Measurements from ENCODE around the gene VASH2. TPM values are rescaled to one million over a fixed set of nuclear protein-coding genes. Genes with fewer than 3 reads are reported as not detected.

VASH2 gene
- total RNA-seq, 1 donor from 2014 or later = 0.10 TPM

DNA sequence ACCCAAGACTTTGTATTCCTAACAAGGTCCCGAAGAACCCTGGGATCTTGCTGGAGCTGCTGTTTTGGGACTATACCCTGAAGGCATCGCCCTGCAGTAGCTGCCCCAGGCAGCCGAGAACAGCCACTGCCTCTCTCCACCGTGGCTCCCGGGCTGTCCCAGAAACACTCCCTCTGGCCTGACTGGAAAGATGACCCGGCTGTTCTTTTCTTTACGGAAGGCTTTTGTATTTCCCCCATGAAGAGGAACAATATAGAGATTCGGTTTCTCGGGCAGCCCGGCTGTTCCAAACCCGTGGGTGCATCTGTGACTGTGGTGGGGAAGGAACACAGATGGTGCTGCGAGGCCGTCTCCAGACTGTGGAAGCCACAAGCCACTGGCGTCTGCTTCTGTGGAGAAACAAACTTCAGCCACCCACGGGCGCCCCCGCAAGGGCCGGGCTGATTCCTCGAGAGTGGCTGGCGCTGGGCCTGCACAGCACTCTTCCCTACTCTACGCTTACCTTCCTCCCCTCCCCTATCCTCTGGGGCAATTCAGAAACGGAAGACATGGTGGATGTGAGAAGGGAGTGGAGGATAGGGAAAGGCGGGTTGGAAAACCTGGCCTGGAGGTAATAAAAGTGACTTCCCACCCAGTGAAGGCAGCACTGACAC is 33.7 kb upstream of the VASH2 start:
- no peak for DNase-seq (ENCODE audit: low spot score)
- Mint-ChIP-seq H3K9me3 (no peaks in the 10 kb centered on the region), H3K4me3 (no peak overlapping the region), H3K27ac (no peak overlapping the region), H3K27me3 (ENCODE audit: insufficient read depth) (peaks cover 17% of the 10 kb centered on the region), H3K4me1 (ENCODE audit: low read depth) (peaks cover 6% of the 10 kb centered on the region), H3K36me3 (ENCODE audit: low read depth) (no peaks in the 10 kb centered on the region)
- intact Hi-C loops (cut with micrococcal nuclease) = no loop called here

DNA sequence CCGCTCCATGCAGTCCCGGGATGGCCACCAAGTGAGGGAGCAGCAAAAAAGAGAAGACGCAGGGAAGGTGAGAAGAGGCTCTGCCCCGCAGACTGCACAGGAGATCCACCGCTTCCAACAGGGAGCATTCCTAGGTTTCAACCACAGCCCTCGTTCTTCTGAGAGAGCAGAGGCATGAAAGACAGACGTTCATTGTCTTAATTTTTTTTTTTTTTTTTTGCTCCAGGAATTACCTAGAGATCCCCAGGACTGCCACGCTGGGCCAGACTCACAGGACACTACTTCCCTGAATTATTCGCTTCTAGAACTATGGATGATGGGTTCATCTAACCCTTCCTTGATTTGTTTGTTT is 33.2 kb upstream of the VASH2 start:
- H3K36me3 Mint-ChIP-seq (ENCODE audit: low read depth) = no peaks in the 10 kb centered on the region
- H3K27me3 Mint-ChIP-seq (ENCODE audit: insufficient read depth) = peaks cover 17% of the 10 kb centered on the region
- H3K9me3 Mint-ChIP-seq = no peaks in the 10 kb centered on the region
- peaks cover 6% of the 10 kb centered on the region for H3K4me1 Mint-ChIP-seq (ENCODE audit: low read depth)
- no peak overlapping the region for H3K4me3 Mint-ChIP-seq
- DNase-seq (ENCODE audit: low spot score) = no peak
- intact Hi-C loops (cut with micrococcal nuclease) = no loop called here
- no peak overlapping the region for H3K27ac Mint-ChIP-seq

DNA sequence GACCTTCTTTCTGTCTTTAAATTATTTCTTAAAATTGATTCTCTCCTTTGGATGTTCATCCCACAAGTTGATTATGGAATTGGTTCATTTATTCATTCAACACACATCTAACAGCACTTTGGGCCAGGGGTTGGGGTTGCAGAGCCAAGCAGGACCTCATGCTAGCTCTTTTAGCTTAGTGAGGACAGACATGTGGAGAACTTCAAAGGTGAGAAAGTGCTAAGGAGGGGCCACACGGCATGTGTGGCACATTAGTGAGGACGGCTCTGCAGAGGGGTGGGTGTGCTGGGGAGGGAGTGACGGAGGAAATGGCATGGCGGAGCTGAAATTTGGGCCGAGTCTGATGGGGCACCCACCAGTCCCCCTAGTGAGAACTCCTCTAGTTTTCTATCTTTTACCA is 32.5 kb upstream of the VASH2 start:
- H3K27me3 Mint-ChIP-seq (ENCODE audit: insufficient read depth) = peaks cover 17% of the 10 kb centered on the region
- H3K4me1 Mint-ChIP-seq (ENCODE audit: low read depth) = peaks cover 6% of the 10 kb centered on the region
- no peak overlapping the region for H3K4me3 Mint-ChIP-seq
- DNase-seq (ENCODE audit: low spot score) = no peak
- H3K36me3 Mint-ChIP-seq (ENCODE audit: low read depth) = no peaks in the 10 kb centered on the region
- intact Hi-C loops (cut with micrococcal nuclease) = no loop called here
- no peaks in the 10 kb centered on the region for H3K9me3 Mint-ChIP-seq
- no peak overlapping the region for H3K27ac Mint-ChIP-seq

DNA sequence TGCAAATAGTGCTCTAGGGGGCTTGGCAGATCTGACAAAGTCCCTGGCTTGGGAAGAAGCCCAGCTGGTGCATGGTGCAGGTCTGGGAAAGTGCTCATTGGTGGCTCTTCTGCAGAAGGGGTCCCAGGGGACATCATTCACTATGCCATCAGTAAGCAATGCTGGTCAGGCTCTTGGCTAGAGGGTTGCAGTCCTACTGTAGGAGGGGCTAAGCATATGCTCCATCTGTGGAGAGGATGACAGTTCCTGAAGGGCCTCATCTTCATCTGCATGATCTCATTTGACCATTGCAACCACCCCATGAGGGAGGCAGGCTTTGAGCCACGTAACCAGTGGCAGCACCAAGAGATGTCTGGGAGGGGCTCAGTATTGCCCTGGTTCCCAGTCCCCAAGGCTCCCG is 31.5 kb upstream of the VASH2 start:
- Mint-ChIP-seq H3K4me3 (no peak overlapping the region), H3K4me1 (ENCODE audit: low read depth) (peaks cover 6% of the 10 kb centered on the region), H3K9me3 (no peaks in the 10 kb centered on the region), H3K36me3 (ENCODE audit: low read depth) (no peaks in the 10 kb centered on the region), H3K27ac (no peak overlapping the region), H3K27me3 (ENCODE audit: insufficient read depth) (peaks cover 19% of the 10 kb centered on the region)
- intact Hi-C loops (cut with micrococcal nuclease) = no loop called here
- no peak for DNase-seq (ENCODE audit: low spot score)

DNA sequence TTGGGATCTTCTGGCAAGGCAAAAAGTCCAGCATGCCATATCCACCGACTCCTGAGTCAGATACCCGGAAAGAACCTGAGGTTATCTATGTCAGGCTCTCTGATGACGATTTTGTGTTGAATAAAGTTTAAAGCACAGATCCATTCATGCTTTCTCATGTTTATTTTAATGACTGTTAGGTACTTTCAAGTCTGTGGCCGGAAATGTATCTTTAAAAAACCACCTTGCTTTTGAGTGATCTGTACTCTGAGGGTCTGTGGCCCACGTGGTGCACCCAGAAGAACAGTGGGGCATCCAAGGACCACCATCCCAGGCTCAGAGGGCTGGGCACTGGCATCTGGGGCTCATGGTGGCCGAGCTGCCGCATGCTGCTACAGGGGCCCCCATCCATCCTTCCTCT is 30.1 kb upstream of the VASH2 start:
- Mint-ChIP-seq H3K27ac (no peak overlapping the region), H3K4me1 (ENCODE audit: low read depth) (peaks cover 6% of the 10 kb centered on the region), H3K9me3 (no peaks in the 10 kb centered on the region), H3K36me3 (ENCODE audit: low read depth) (no peaks in the 10 kb centered on the region), H3K4me3 (no peak overlapping the region), H3K27me3 (ENCODE audit: insufficient read depth) (peaks cover 20% of the 10 kb centered on the region)
- intact Hi-C loops (cut with micrococcal nuclease) = loop anchor here (10.0 kb wide), 1 partner anchor 75 kb away; no protein-coding TSS in a partner anchor
- DNase-seq (ENCODE audit: low spot score) = no peak

DNA sequence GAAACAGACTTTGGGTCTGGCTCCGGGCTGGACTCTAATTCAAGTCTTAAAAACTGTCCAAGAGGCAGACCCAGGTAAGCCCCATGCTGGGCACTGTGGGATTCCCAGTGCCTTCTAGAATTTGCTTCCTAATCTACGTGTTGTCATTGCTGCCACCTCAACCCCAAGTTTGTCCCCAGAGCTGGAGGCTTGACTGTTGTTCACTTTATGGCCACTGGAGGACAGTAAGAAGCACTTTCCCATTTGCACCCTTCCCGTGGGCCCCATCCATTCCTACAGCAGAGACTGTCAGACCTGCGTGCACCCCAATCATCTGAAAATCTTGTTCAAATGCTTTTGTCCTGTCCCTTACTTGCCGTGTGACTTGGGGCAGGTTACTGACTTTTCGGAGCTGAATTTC is 29.4 kb upstream of the VASH2 start:
- intact Hi-C loops (cut with micrococcal nuclease) = loop anchor here (10.0 kb wide), 1 partner anchor 74 kb away; no protein-coding TSS in a partner anchor
- Mint-ChIP-seq H3K4me1 (ENCODE audit: low read depth) (peaks cover 6% of the 10 kb centered on the region), H3K9me3 (no peaks in the 10 kb centered on the region), H3K27ac (no peak overlapping the region), H3K36me3 (ENCODE audit: low read depth) (no peaks in the 10 kb centered on the region), H3K4me3 (no peak overlapping the region), H3K27me3 (ENCODE audit: insufficient read depth) (peaks cover 17% of the 10 kb centered on the region)
- DNase-seq (ENCODE audit: low spot score) = no peak

DNA sequence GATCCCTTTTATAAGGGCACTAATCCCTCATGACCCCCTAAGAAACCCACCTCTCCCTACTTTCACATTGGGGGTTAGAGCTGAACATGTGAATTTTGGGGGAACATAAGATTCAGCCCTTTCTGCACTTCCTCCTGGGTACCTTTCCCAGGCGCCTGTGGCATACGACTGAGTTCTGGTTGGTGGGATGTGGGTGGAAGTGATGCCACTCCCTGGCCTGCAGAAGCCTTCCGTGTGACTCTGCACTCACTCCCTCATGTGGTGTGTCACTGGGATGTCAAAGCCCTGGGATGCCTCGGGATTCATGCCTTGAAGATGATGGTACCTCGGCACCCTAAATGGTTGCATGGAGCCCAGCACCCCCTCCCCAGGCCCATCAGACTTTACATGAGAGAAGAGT is 28.3 kb upstream of the VASH2 start:
- Mint-ChIP-seq H3K4me1 (ENCODE audit: low read depth) (peaks cover under 1% of the 10 kb centered on the region), H3K4me3 (no peak overlapping the region), H3K9me3 (no peaks in the 10 kb centered on the region), H3K36me3 (ENCODE audit: low read depth) (no peaks in the 10 kb centered on the region), H3K27me3 (ENCODE audit: insufficient read depth) (peaks cover 13% of the 10 kb centered on the region), H3K27ac (no peak overlapping the region)
- no peak for DNase-seq (ENCODE audit: low spot score)
- intact Hi-C loops (cut with micrococcal nuclease) = loop anchor here (10.0 kb wide), 1 partner anchor 73 kb away; no protein-coding TSS in a partner anchor

DNA sequence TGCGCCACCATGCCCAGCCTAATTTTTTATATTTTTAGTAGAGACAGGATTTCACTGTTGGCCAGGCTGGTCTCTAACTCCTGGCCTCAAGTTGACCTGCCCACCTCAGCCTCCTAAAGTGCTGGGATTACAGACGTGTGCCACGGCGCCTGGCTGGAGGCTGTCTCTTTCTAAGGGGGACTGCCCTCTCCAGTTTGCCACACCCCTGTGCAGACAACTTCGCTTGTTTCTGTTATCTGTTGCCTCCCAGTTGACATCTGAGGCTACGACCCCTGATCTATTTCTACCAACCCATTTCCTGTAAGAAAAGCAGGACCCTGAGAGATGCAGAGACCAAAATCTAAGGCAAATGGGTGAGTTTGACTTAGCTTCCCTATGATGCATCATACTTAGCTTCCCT is 24.0 kb upstream of the VASH2 start:
- Mint-ChIP-seq H3K9me3 (no peaks in the 10 kb centered on the region), H3K27me3 (ENCODE audit: insufficient read depth) (peaks cover 8% of the 10 kb centered on the region), H3K4me3 (no peak overlapping the region), H3K27ac (no peak overlapping the region), H3K36me3 (ENCODE audit: low read depth) (no peaks in the 10 kb centered on the region), H3K4me1 (ENCODE audit: low read depth) (no peaks in the 10 kb centered on the region)
- DNase-seq (ENCODE audit: low spot score) = no peak
- intact Hi-C loops (cut with micrococcal nuclease) = loop anchor here (10.0 kb wide), 1 partner anchor 68 kb away; no protein-coding TSS in a partner anchor

DNA sequence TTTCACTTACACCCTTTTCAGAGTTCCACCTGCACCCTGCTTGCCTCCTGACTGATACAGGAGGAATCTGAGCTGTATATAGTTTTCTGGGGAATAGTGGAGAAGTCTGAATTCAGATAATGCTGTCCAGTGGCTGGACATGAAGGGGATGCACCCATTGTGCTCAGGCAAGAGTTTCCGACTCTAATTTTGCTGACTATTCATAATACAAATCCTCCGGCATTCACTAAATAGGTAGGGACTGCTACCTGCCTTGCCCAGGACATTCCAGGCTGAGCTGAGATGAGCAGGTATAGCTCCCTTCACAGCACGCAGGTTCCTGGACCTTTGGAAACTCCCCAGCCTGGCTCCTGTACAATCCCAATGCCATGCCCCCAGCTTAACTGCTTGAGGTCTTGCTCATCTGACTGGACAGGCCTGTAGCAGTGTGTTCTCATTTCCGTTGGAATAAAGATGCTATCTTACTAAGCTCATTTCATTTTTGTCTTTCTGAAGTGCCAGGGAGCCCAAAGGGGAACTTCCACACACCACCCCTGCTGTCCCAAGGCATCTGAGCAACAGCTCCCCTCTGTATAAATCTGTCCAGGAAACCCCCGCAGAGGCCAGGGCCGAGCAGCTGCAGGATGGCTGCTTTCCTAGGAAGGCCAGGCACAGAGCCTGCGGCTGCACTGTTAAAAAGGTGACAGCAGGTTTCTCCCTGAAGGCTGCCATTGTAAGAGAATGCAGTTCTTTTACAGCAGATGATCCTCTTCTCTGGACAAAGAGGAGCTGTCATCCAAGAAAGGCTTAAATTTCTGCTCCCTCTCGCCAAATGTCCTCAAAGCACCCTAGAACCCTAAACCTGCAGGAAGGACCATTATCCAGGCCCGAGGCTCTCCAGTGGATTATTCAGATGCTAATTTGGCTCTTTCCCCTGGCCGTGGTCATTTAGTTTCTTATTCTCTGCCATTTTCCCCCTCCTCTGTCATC is 21.7 kb upstream of the VASH2 start:
- Mint-ChIP-seq H3K4me1 (ENCODE audit: low read depth) (no peaks in the 10 kb centered on the region), H3K36me3 (ENCODE audit: low read depth) (no peaks in the 10 kb centered on the region), H3K4me3 (no peak overlapping the region), H3K9me3 (no peaks in the 10 kb centered on the region), H3K27ac (no peak overlapping the region), H3K27me3 (ENCODE audit: insufficient read depth) (peaks cover 6% of the 10 kb centered on the region)
- no peak for DNase-seq (ENCODE audit: low spot score)
- intact Hi-C loops (cut with micrococcal nuclease) = loop anchor here (10.0 kb wide), 1 partner anchor 66 kb away; no protein-coding TSS in a partner anchor

DNA sequence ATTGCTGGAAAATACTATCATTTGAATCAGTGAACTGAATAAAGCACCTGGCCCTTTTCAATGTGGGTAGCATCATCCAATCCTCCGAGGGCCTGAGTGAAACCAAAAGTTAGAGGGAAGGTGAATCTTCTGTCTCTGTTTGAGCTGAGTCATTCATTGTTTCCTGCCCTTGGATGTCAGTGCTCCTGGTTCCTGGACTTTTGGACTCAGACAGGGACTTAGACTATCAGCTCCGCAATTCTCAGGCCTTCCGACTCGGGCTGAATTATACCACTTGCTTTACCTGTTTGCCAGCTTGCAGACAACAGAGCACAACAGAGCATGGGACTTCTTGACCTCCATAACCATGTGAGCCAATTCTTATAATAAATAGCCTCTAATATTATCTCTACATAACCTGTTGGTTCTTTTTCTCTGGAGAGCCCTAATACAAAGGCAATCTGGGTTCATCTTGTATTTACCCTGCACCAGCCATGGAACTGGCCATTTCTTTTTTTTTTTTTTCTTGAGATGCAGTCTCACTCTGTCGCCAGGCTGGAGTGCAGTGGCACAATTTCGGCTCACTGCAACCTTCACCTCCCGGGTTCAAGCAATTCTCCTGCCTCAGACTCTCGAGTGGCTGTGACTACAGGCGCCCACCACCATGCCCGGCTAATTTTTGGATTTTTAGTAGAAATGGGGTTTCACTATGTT is 19.2 kb upstream of the VASH2 start:
- no peak for DNase-seq (ENCODE audit: low spot score)
- Mint-ChIP-seq H3K36me3 (ENCODE audit: low read depth) (no peaks in the 10 kb centered on the region), H3K27me3 (ENCODE audit: insufficient read depth) (peaks cover 4% of the 10 kb centered on the region), H3K9me3 (no peaks in the 10 kb centered on the region), H3K27ac (no peak overlapping the region), H3K4me1 (ENCODE audit: low read depth) (no peaks in the 10 kb centered on the region), H3K4me3 (no peak overlapping the region)
- intact Hi-C loops (cut with micrococcal nuclease) = no loop called here

DNA sequence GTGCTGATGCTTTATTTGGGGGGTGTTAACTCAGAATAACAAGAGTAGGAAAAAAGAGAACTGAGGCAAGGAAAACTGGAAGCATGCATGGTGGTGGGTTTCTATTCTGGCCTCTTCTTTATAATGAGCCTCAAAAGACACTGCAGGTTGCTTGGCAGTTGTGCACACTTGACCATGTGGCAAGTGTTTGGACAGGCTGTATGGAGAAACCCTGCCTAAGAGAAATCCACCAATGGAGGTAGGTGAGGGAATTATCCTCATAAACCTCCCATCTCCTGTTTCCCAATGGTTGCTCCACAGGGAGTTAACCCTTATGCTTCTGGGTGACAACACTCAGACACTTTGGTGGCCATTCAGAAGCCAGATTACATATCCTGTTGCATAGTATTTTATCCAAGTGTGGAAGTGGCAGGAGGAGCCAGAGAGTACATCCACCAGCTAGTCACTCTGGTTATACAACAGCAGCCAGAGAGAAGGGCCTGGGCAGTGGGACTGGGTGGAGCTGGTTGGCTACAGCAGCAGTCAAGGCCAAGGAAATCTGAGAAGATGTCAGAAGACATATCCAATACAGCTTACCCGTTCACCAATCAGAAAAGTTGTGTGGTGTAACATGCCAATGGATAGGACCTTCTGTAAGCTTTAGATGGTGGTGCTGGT is 16.4 kb upstream of the VASH2 start:
- no peak overlapping the region for H3K4me3 Mint-ChIP-seq
- peaks cover 4% of the 10 kb centered on the region for H3K27me3 Mint-ChIP-seq (ENCODE audit: insufficient read depth)
- H3K9me3 Mint-ChIP-seq = no peaks in the 10 kb centered on the region
- no peak overlapping the region for H3K27ac Mint-ChIP-seq
- DNase-seq (ENCODE audit: low spot score) = no peak
- intact Hi-C loops (cut with micrococcal nuclease) = no loop called here
- no peaks in the 10 kb centered on the region for H3K4me1 Mint-ChIP-seq (ENCODE audit: low read depth)
- no peaks in the 10 kb centered on the region for H3K36me3 Mint-ChIP-seq (ENCODE audit: low read depth)

DNA sequence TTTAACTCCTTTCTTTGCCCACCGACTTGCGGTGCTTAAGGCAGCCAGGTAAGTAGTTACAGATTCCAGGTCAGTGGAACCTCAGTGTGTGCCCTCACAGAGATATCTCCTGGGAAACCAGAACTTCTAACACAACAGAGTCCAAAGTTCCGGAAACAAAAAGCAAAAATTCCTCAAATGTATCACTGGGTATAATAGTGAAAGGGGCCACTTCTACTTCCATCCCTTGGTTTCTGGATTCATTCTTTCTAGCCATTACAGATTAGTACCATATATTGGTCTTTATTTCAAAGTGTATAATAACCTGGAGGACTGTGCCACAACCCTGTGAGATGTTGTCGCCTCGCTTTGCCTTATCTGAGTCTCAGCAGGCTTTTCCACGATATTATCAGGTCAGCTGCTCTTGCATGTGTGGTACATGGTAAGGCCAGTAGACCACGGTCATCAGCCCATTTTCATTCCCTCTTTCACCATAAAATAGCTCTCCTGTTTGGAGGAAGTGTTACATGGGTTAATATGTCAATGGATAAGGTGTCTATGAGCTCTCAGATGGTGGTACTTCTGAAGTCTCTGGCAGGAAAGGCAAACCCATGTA is 14.9 kb upstream of the VASH2 start:
- Mint-ChIP-seq H3K4me1 (ENCODE audit: low read depth) (no peaks in the 10 kb centered on the region), H3K9me3 (no peaks in the 10 kb centered on the region), H3K4me3 (no peak overlapping the region), H3K27ac (no peak overlapping the region), H3K27me3 (ENCODE audit: insufficient read depth) (peaks cover 7% of the 10 kb centered on the region), H3K36me3 (ENCODE audit: low read depth) (no peaks in the 10 kb centered on the region)
- DNase-seq (ENCODE audit: low spot score) = no peak
- intact Hi-C loops (cut with micrococcal nuclease) = no loop called here
